ENCODE data around the gene SLC24A3.

DNA sequence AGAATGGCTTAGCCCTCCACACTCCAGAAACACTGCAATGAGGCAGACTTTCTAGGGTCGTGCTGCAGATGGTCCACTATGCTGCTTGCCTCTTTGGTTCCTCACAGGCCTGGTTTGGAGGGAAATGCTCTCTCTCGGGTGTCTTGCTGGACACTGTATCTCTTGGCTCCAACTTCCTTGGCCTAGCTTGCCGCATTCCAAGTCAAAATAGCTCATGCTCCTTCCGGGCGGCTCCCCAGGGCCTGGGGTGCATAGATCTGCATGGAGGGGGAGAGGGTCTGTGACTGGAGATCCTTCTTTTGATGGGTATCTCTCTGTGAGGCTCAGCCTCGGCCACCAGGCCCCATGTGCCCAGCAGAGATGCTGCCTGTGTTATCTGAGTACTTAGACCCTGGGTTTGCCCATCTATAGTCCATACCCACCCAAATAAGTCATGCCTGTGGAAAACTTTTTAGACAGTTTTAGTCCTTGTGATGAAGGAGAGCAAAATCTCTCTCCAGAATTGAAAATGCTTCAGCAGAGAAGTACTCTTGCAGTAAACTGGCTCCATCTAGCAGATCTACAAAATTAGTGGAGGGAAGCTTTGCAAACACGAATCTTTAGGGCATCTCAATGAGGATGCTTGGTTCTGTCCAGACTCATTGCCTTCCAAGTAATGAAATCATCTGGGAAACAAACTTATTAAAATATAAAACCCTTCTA lies 281.5 kb downstream of the SLC24A3 start:
- no peak for TF ChIP-seq POLR2A (IDR thresholded peaks at IDR 0.05)
- TF ChIP-seq, protein P1, sequence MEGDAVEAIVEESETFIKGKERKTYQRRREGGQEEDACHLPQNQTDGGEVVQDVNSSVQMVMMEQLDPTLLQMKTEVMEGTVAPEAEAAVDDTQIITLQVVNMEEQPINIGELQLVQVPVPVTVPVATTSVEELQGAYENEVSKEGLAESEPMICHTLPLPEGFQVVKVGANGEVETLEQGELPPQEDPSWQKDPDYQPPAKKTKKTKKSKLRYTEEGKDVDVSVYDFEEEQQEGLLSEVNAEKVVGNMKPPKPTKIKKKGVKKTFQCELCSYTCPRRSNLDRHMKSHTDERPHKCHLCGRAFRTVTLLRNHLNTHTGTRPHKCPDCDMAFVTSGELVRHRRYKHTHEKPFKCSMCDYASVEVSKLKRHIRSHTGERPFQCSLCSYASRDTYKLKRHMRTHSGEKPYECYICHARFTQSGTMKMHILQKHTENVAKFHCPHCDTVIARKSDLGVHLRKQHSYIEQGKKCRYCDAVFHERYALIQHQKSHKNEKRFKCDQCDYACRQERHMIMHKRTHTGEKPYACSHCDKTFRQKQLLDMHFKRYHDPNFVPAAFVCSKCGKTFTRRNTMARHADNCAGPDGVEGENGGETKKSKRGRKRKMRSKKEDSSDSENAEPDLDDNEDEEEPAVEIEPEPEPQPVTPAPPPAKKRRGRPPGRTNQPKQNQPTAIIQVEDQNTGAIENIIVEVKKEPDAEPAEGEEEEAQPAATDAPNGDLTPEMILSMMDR (IDR thresholded peaks at IDR 0.05), result no peak
